HepG2 (cell line): Measurements from ENCODE around the gene DEUP1. TPM values are rescaled to one million over a fixed set of nuclear protein-coding genes. Genes with fewer than 3 reads are reported as not detected.
A peak's percentile ranks its signal among the peaks of the same experiment; 100 is the strongest.

Experiments used
- ATAC-seq: fragments of 200-7000 bp; cut with Tn5 transposase; 3 replicates; pipeline ENCODE4 v1.9.1; 2020; ENCODE audit warnings: mild to moderate bottlenecking, moderate library complexity
- BruUV-seq: library from RNA; stranded (reverse); fragments of 400-500 nt; replicated peaks from 2 replicates; lab custom pipeline; 2021; lab: Mats Ljungman, UMichigan
- CTCF ChIA-PET: fragments of 300-600 bp; formaldehyde crosslinking; extraction: SDS; loops from one replicate; lab custom pipeline; 2021; ENCODE audit warnings: low total read pairs, inconsistent platforms, low intra/inter-chr PET ratio; lab: Yijun Ruan, JAX
- POLR2A ChIA-PET: fragments of 350-600 bp; sonication (Branson Sonifier 250); formaldehyde crosslinking; loops from one replicate; lab custom pipeline; 2020; ENCODE audit warnings: antibody characterized with exemption, inconsistent platforms; lab: Yijun Ruan, JAX
- DNase-seq: peaks from one replicate; pipeline ENCODE4 v3.0.0-alpha.2; 2015; ENCODE audit warnings: low spot score
- FAIRE-seq: peaks from 3 replicates; lab custom pipeline; 2011; peaks lifted over from hg19 to GRCh38; lab: Jason Lieb, UNC
- H2AFZ ChIP-seq: one replicate; pipeline ENCODE4 v1.6.1; 2011; ENCODE audit warnings: low read length, inconsistent platforms
- H3K27ac ChIP-seq: fragments of 300-600 bp; 3 replicates; pipeline ENCODE4 v1.8.0; 2011; ENCODE audit warnings: mixed run types, mild to moderate bottlenecking, mixed read lengths, low read length, inconsistent platforms; ENCODE audit not compliant: insufficient read depth; ENCODE audit errors: extremely low read length
- H3K27me3 ChIP-seq, 2 experiments: fragments of 200-600 bp in 1 of 2; 2 replicates in 1 of 2; 3 replicates in 1 of 2; pipeline versions ENCODE4 v1.6.0 to v1.8.0; 2011; ENCODE audit warnings: low read length in 2 of 2, mild to moderate bottlenecking in 2 of 2, moderate library complexity in 2 of 2, inconsistent platforms in 1 of 2; ENCODE audit not compliant: insufficient read depth in 2 of 2, control insufficient read depth in 1 of 2
- H3K36me3 ChIP-seq, 2 experiments: fragments of 200-600 bp in 1 of 2; replicated peaks in 1 of 2; 2 replicates in 1 of 2; 3 replicates in 1 of 2; pipeline versions ENCODE4 v1.5.1 to v1.8.0; 2011; ENCODE audit warnings: low read length in 2 of 2, inconsistent platforms in 1 of 2; ENCODE audit not compliant: insufficient read depth in 2 of 2, control insufficient read depth in 1 of 2
- H3K4me1 ChIP-seq: 2 replicates; pipeline ENCODE4 v1.5.1; 2012; ENCODE audit warnings: low read length, inconsistent platforms; ENCODE audit not compliant: insufficient read depth
- H3K4me2 ChIP-seq: 2 replicates; pipeline ENCODE4 v1.6.0; 2011; ENCODE audit warnings: low read depth, low read length, inconsistent platforms
- H3K4me3 ChIP-seq, 3 experiments: fragments of 200-600 bp in 1 of 3; sonication (generic), shearing (Covaris generic) in 1 of 3; replicated peaks in 1 of 3; 2 replicates each; pipeline ENCODE4 v1.5.1; 2011 to 2016; ENCODE audit warnings: low read length in 3 of 3, inconsistent platforms in 2 of 3, low read depth in 2 of 3, mild to moderate bottlenecking in 2 of 3, control low read depth in 1 of 3, mixed read lengths in 1 of 3; ENCODE audit not compliant: insufficient read depth in 1 of 3
- H3K79me2 ChIP-seq: one replicate; pipeline ENCODE4 v1.6.1; 2011; ENCODE audit warnings: low read length, inconsistent platforms; ENCODE audit not compliant: insufficient read depth
- H3K9ac ChIP-seq: 2 replicates; pipeline ENCODE4 v1.6.0; 2011; ENCODE audit warnings: mild to moderate bottlenecking, low read depth, low read length, inconsistent platforms; ENCODE audit not compliant: insufficient read depth
- H3K9me3 ChIP-seq: 2 replicates; pipeline ENCODE4 v1.5.1; 2012; ENCODE audit warnings: mild to moderate bottlenecking, low read length
- H4K20me1 ChIP-seq: 2 replicates; pipeline ENCODE4 v1.6.0; 2011; ENCODE audit warnings: inconsistent platforms, mild to moderate bottlenecking, low read length, moderate library complexity; ENCODE audit not compliant: insufficient read depth
- ATM ChIP-seq: fragments of 450-650 bp; IDR thresholded peaks from 2 replicates; pipeline ENCODE4 v1.7.1; 2017; ENCODE audit warnings: mild to moderate bottlenecking, borderline replicate concordance
- HOXA9 ChIP-seq: sonication (generic); formaldehyde crosslinking; IDR thresholded peaks from 2 replicates; pipeline ENCODE4 v1.8.1; 2022; ENCODE audit warnings: missing genetic modification reagents, mild to moderate bottlenecking, moderate library complexity, borderline replicate concordance
- MAFF ChIP-seq: IDR thresholded peaks from 2 replicates; pipeline ENCODE4 v1.6.1; 2011; ENCODE audit warnings: low read depth, low read length, improper control_type of control experiment
- MAFK ChIP-seq, 2 experiments: IDR thresholded peaks in 1 of 2; conservative IDR thresholded peaks in 1 of 2; 2 replicates each; pipeline ENCODE4 v1.6.1; 2011; ENCODE audit warnings: improper control_type of control experiment in 2 of 2, low read length in 2 of 2
- RBM39 ChIP-seq: fragments of 200-400 bp; formaldehyde crosslinking; IDR thresholded peaks from one replicate; pipeline ENCODE4 v1.6.1; 2018; ENCODE audit warnings: antibody characterized with exemption, mild to moderate bottlenecking, low read depth, low read length; ENCODE audit not compliant: poor library complexity, severe bottlenecking
- SP140L ChIP-seq: sonication (generic); formaldehyde crosslinking; IDR thresholded peaks from 2 replicates; pipeline ENCODE4 v1.4.0; 2020; ENCODE audit warnings: missing genetic modification reagents, borderline replicate concordance
- TIGD3 ChIP-seq: sonication (generic); formaldehyde crosslinking; IDR thresholded peaks from 2 replicates; pipeline ENCODE4 v1.5.1; 2020; ENCODE audit warnings: mild to moderate bottlenecking, missing genetic modification reagents, borderline replicate concordance
- ZKSCAN5 ChIP-seq: sonication (generic); formaldehyde crosslinking; IDR thresholded peaks from 2 replicates; pipeline ENCODE4 v1.5.1; 2020; ENCODE audit warnings: mild to moderate bottlenecking, missing genetic modification reagents
- ZNF234 ChIP-seq: sonication (generic); formaldehyde crosslinking; conservative IDR thresholded peaks from 2 replicates; pipeline ENCODE4 v1.5.1; 2020; ENCODE audit warnings: mild to moderate bottlenecking, missing genetic modification reagents
- ZNF512 ChIP-seq: sonication (generic); formaldehyde crosslinking; IDR thresholded peaks from 2 replicates; pipeline ENCODE4 v1.4.0; 2020; ENCODE audit warnings: mild to moderate bottlenecking, missing genetic modification reagents
- ZNF556 ChIP-seq: sonication (generic); formaldehyde crosslinking; IDR thresholded peaks from 2 replicates; pipeline ENCODE4 v1.4.0; 2020; ENCODE audit warnings: mild to moderate bottlenecking, missing genetic modification reagents, borderline replicate concordance
- WGBS: methylation state at CpG from one replicate; pipeline ENCODE4 v1.1.6; 2017; ENCODE audit warnings: low lambda C conversion rate; 5-methylcytosine and 5-hydroxymethylcytosine counted together
- in situ Hi-C: cut with HindIII; loops from 2 replicates; pipeline ENCODE4 v1.10.0; 2017; ENCODE audit warnings: low pct_unique_long_range_greater_than_20kb; ENCODE audit not compliant: extremely low pct_ligation_motif_present
- intact Hi-C: fragments of 100-400 bp; cut with micrococcal nuclease; formaldehyde crosslinking; loops from one replicate; pipeline ENCODE4 v1.10.0; 2022; ENCODE audit not compliant: unreplicated experiment
- polyA plus RNA-seq, 8 experiments: library from polyadenylated mRNA; depleted of rRNA in 3 of 8; stranded (reverse) in 7 of 8; unstranded in 1 of 8; fragments of >200 nt; fragmentation: Illumina TruSeq in 4 of 8; extraction: Trizol in 4 of 8; gene quantifications; 2 replicates each; pipeline versions ENCODE4 v1.2.1 to v1.2.3, GENCODE V29; 2011 to 2016; ENCODE audit warnings: low read depth in 4 of 8, missing spikeins in 1 of 8, mixed read lengths in 1 of 8; ENCODE audit not compliant: insufficient read depth in 1 of 8
- total RNA-seq, 5 experiments: library from RNA; depleted of rRNA; stranded (reverse); fragments of >200 nt; fragmentation: Illumina TruSeq; extraction: Trizol; gene quantifications; 2 replicates each; pipeline ENCODE4 v1.2.3, GENCODE V29; 2016; ENCODE audit warnings: low read depth in 1 of 5

Gene DEUP1
- total and polyA plus RNA-seq, 2 of the 13 experiments (the other 11 are each of a cell fraction or from before 2014, with no cell fraction given), result not detected

GRCh38 chr11:93291898-93292297 lies 38.6 kb upstream of the DEUP1 start:
- Histone ChIP-seq H3K9me3 (no peaks in the 10 kb centered on the region), H3K27ac (no peak overlapping the region), H3K79me2 (no peaks in the 10 kb centered on the region), H3K4me1 (no peaks in the 10 kb centered on the region), H2AFZ (no peak overlapping the region), H4K20me1 (no peaks in the 10 kb centered on the region), H3K4me3 (no peak overlapping the region), H3K27me3 (no peaks in the 10 kb centered on the region; a peak in 1 of 5 replicates), H3K36me3 (no peaks in the 10 kb centered on the region), H3K4me2 (no peak overlapping the region), H3K9ac (no peak overlapping the region)
- TF ChIP-seq HOXA9, result no peak
- TF ChIP-seq ZNF234 (CRISPR knock-in tag), result no peak
- TF ChIP-seq MAFF, result peak; percentile 52; the same call in 1 of the 2 replicates
- no peak for TF ChIP-seq ZNF512 (CRISPR knock-in tag)
- no peak for TF ChIP-seq ZNF556 (CRISPR knock-in tag)
- TF ChIP-seq RBM39, result no peak
- TF ChIP-seq ATM, result no peak
- TF ChIP-seq TIGD3 (CRISPR knock-in tag), result no peak
- no peak for TF ChIP-seq ZKSCAN5
- TF ChIP-seq SP140L, result no peak
- peak in 1 of 2 experiments; percentile 74; a peak in 2 of 4 replicates for TF ChIP-seq MAFK (conservative IDR thresholded peaks at IDR 0.05 in 1 of 2, IDR thresholded peaks at IDR 0.05 in 1 of 2; ENCODE audit: low read length in 2 of 2)
- no TSS peak for BruUV-seq
- in situ Hi-C loops (no loop called here), intact Hi-C loops (no loop called here)
- FAIRE-seq (no peak), ATAC-seq (no peak), DNase-seq (no peak)
- CTCF ChIA-PET, result no interaction called here
- 0% methylated on average over 1 of the region's 1 CpG for WGBS
- POLR2A ChIA-PET, result no interaction called here
